Mesenchymal stem cell (in vitro differentiated cells and primary cell): ENCODE data around the gene CACNA1C.

ENCODE experiments used
- DNase-seq: peaks from one replicate; pipeline ENCODE4 v3.0.0-alpha.2; 2013
- H2AFZ ChIP-seq: one replicate; pipeline ENCODE4 v1.6.1; 2013; ENCODE audit warnings: low read depth, mild to moderate bottlenecking, control low read depth, inconsistent platforms, low read length, moderate library complexity
- H2AK5ac ChIP-seq: 2 replicates; pipeline ENCODE4 v1.6.1; 2013; ENCODE audit warnings: low read length, moderate library complexity, mild to moderate bottlenecking, inconsistent platforms; ENCODE audit not compliant: severe bottlenecking
- H2BK120ac ChIP-seq: one replicate; pipeline ENCODE4 v1.6.1; 2013; ENCODE audit warnings: low read depth, mild to moderate bottlenecking, inconsistent platforms, low read length, moderate library complexity
- H2BK12ac ChIP-seq, 2 experiments: one replicate each; pipeline ENCODE4 v1.6.1; 2013; ENCODE audit warnings: inconsistent platforms in 2 of 2, low read length in 2 of 2, mild to moderate bottlenecking in 2 of 2, moderate library complexity in 2 of 2, control low read depth in 1 of 2
- H2BK15ac ChIP-seq: one replicate; pipeline ENCODE4 v1.6.1; 2013; ENCODE audit warnings: mild to moderate bottlenecking, low read depth, inconsistent platforms; ENCODE audit not compliant: poor library complexity, severe bottlenecking
- H2BK5ac ChIP-seq: 2 replicates; pipeline ENCODE4 v1.6.1; 2013; ENCODE audit warnings: low read depth, mild to moderate bottlenecking, low read length, control low read depth, inconsistent platforms; ENCODE audit not compliant: poor library complexity, severe bottlenecking
- H3K14ac ChIP-seq, 2 experiments: one replicate each; pipeline ENCODE4 v1.6.1; 2013; ENCODE audit warnings: inconsistent platforms in 2 of 2, low read length in 2 of 2, control low read depth in 1 of 2, mild to moderate bottlenecking in 1 of 2, moderate library complexity in 1 of 2
- H3K18ac ChIP-seq, 2 experiments: one replicate each; pipeline ENCODE4 v1.6.1; 2013; ENCODE audit warnings: inconsistent platforms in 2 of 2, low read length in 2 of 2, control low read depth in 1 of 2, low read depth in 1 of 2, mild to moderate bottlenecking in 1 of 2
- H3K23ac ChIP-seq, 2 experiments: one replicate each; pipeline ENCODE4 v1.6.1; 2013; ENCODE audit warnings: inconsistent platforms in 2 of 2, low read length in 2 of 2, mild to moderate bottlenecking in 2 of 2, moderate library complexity in 2 of 2, control low read depth in 1 of 2
- H3K27ac ChIP-seq: 2 replicates; pipeline ENCODE4 v1.5.1; 2013; ENCODE audit warnings: mild to moderate bottlenecking, moderate library complexity, low read length, control low read depth, inconsistent platforms; ENCODE audit not compliant: poor library complexity, severe bottlenecking
- H3K27me3 ChIP-seq, 2 experiments: 2 replicates each; pipeline versions ENCODE4 v1.6.1 to v1.7.0; 2013; ENCODE audit warnings: low read length in 2 of 2, mild to moderate bottlenecking in 2 of 2, moderate library complexity in 2 of 2, control low read depth in 1 of 2, inconsistent platforms in 1 of 2; ENCODE audit not compliant: control insufficient read depth in 1 of 2, insufficient read depth in 1 of 2
- H3K36me3 ChIP-seq, 2 experiments: 2 replicates each; pipeline versions ENCODE4 v1.6.1 to v1.7.0; 2013; ENCODE audit warnings: low read length in 2 of 2, control low read depth in 1 of 2, inconsistent platforms in 1 of 2, low read depth in 1 of 2, mild to moderate bottlenecking in 1 of 2; ENCODE audit not compliant: insufficient read depth in 2 of 2, control insufficient read depth in 1 of 2
- H3K4ac ChIP-seq, 2 experiments: one replicate each; pipeline ENCODE4 v1.6.1; 2013; ENCODE audit warnings: inconsistent platforms in 2 of 2, low read length in 2 of 2, mild to moderate bottlenecking in 2 of 2, moderate library complexity in 2 of 2, control low read depth in 1 of 2, low read depth in 1 of 2
- H3K4me1 ChIP-seq: 2 replicates; pipeline ENCODE4 v1.6.1; 2013; ENCODE audit warnings: low read depth, low read length, control low read depth; ENCODE audit not compliant: control insufficient read depth, insufficient read depth
- H3K4me2 ChIP-seq: 2 replicates; pipeline ENCODE4 v1.6.1; 2013; ENCODE audit warnings: low read length, mild to moderate bottlenecking, inconsistent platforms; ENCODE audit not compliant: poor library complexity, severe bottlenecking
- H3K4me3 ChIP-seq, 2 experiments: 2 replicates each; pipeline versions ENCODE4 v1.5.1 to v1.7.0; 2013; ENCODE audit warnings: low read length in 2 of 2, mild to moderate bottlenecking in 2 of 2, control low read depth in 1 of 2, low read depth in 1 of 2; ENCODE audit not compliant: insufficient read depth in 1 of 2
- H3K79me1 ChIP-seq: replicated peaks from 2 replicates; pipeline ENCODE4 v1.6.1; 2013; ENCODE audit warnings: mild to moderate bottlenecking, control low read depth, low read length, inconsistent platforms; ENCODE audit not compliant: poor library complexity, severe bottlenecking
- H3K9ac ChIP-seq: 2 replicates; pipeline ENCODE4 v1.7.0; 2013; ENCODE audit warnings: mild to moderate bottlenecking, low read length, moderate library complexity
- H3K9me3 ChIP-seq: 2 replicates; pipeline ENCODE4 v1.7.0; 2013; ENCODE audit warnings: mild to moderate bottlenecking, low read length; ENCODE audit not compliant: control insufficient read depth
- H4K8ac ChIP-seq: one replicate; pipeline ENCODE4 v1.6.1; 2013; ENCODE audit warnings: inconsistent platforms, mild to moderate bottlenecking, low read length, moderate library complexity
- H4K91ac ChIP-seq: one replicate; pipeline ENCODE4 v1.6.1; 2013; ENCODE audit warnings: mild to moderate bottlenecking, low read length, inconsistent platforms
- WGBS: methylation state at CpG from one replicate; pipeline ENCODE4 v1.1.7; 2013; ENCODE audit warnings: mixed read lengths; 5-methylcytosine and 5-hydroxymethylcytosine counted together

The CACNA1C gene

GRCh38 chr12:2451025-2451424, 398.2 kb downstream of the CACNA1C start:
- H4K8ac ChIP-seq, result no peak overlapping the region
- H3K36me3 ChIP-seq, result peaks cover 0 to 11% of the 10 kb centered on the region in 2 experiments
- H3K27me3 ChIP-seq, result no peaks in the 10 kb centered on the region
- no peak for DNase-seq
- H3K9ac ChIP-seq, result no peak overlapping the region
- H2BK5ac ChIP-seq, result no peak overlapping the region
- H2BK12ac ChIP-seq, result no peak overlapping the region
- no peak overlapping the region for H3K4me3 ChIP-seq
- no peaks in the 10 kb centered on the region for H3K9me3 ChIP-seq
- no peak overlapping the region for H3K4me2 ChIP-seq
- H2BK120ac ChIP-seq, result no peak overlapping the region
- H4K91ac ChIP-seq, result no peak overlapping the region
- H2BK15ac ChIP-seq, result no peak overlapping the region
- no peak overlapping the region for H3K18ac ChIP-seq
- no peak overlapping the region for H3K4ac ChIP-seq
- no peaks in the 10 kb centered on the region for H3K4me1 ChIP-seq
- no peak overlapping the region for H3K14ac ChIP-seq
- H2AFZ ChIP-seq, result no peak overlapping the region
- WGBS, result 62% methylated on average over 4 of the region's 4 CpGs
- no peak overlapping the region for H3K23ac ChIP-seq
- H3K79me1 ChIP-seq, result no peaks in the 10 kb centered on the region
- no peak overlapping the region for H2AK5ac ChIP-seq
- H3K27ac ChIP-seq, result no peak overlapping the region

- no peak overlapping the region for H3K4me3 ChIP-seq
- H3K4me1 ChIP-seq, result no peaks in the 10 kb centered on the region
- H2BK15ac ChIP-seq, result no peak overlapping the region
- no peak overlapping the region for H2AK5ac ChIP-seq
- 88% methylated on average over 4 of the region's 5 CpGs for WGBS
- H3K14ac ChIP-seq, result no peak overlapping the region
- no peak for DNase-seq
- no peaks in the 10 kb centered on the region for H3K79me1 ChIP-seq
- peaks cover 0 to 11% of the 10 kb centered on the region in 2 experiments for H3K36me3 ChIP-seq
- no peak overlapping the region for H2BK12ac ChIP-seq
- H3K18ac ChIP-seq, result no peak overlapping the region
- no peaks in the 10 kb centered on the region for H3K27me3 ChIP-seq
- H3K27ac ChIP-seq, result no peak overlapping the region
- H3K4ac ChIP-seq, result no peak overlapping the region
- H4K8ac ChIP-seq, result no peak overlapping the region
- no peak overlapping the region for H3K23ac ChIP-seq
- H3K9me3 ChIP-seq, result no peaks in the 10 kb centered on the region
- no peak overlapping the region for H3K9ac ChIP-seq
- H3K4me2 ChIP-seq, result no peak overlapping the region
- no peak overlapping the region for H2AFZ ChIP-seq
- H2BK5ac ChIP-seq, result no peak overlapping the region
- H4K91ac ChIP-seq, result no peak overlapping the region
- H2BK120ac ChIP-seq, result no peak overlapping the region
These were observed 398.7 kb downstream of the CACNA1C start for GRCh38 chr12:2451497-2451896.

GRCh38 chr12:2453076-2453760, 400.4 kb downstream of the CACNA1C start:
- no peak overlapping the region for H3K4ac ChIP-seq
- H3K14ac ChIP-seq, result no peak overlapping the region
- H3K23ac ChIP-seq, result no peak overlapping the region
- H2BK120ac ChIP-seq, result no peak overlapping the region
- H3K79me1 ChIP-seq, result no peaks in the 10 kb centered on the region
- no peak overlapping the region for H2AFZ ChIP-seq
- H3K27me3 ChIP-seq, result no peaks in the 10 kb centered on the region
- no peak overlapping the region for H3K4me2 ChIP-seq
- 85% methylated on average over 15 of the region's 15 CpGs for WGBS
- peak overlapping the region; percentile 44 for H3K9ac ChIP-seq
- no peak overlapping the region for H4K91ac ChIP-seq
- H2AK5ac ChIP-seq, result no peak overlapping the region
- H4K8ac ChIP-seq, result no peak overlapping the region
- peak overlapping the region; percentile 33 for H2BK15ac ChIP-seq
- no peaks in the 10 kb centered on the region for H3K4me1 ChIP-seq
- H3K27ac ChIP-seq, result no peak overlapping the region
- no peak overlapping the region for H2BK5ac ChIP-seq
- no peak overlapping the region for H3K18ac ChIP-seq
- no peaks in the 10 kb centered on the region for H3K9me3 ChIP-seq
- peak overlapping the region in 1 of 2 experiments; percentile 43 for H3K4me3 ChIP-seq
- peaks cover 0 to 19% of the 10 kb centered on the region in 2 experiments for H3K36me3 ChIP-seq
- DNase-seq, result no peak
- H2BK12ac ChIP-seq, result no peak overlapping the region

GRCh38 chr12:2453761-2454090, 400.9 kb downstream of the CACNA1C start:
- no peak overlapping the region for H3K23ac ChIP-seq
- no peak overlapping the region for H3K27ac ChIP-seq
- H4K8ac ChIP-seq, result no peak overlapping the region
- H3K4me3 ChIP-seq, result peak overlapping the region in 1 of 2 experiments; percentile 19
- H3K18ac ChIP-seq, result no peak overlapping the region
- no peak overlapping the region for H2AFZ ChIP-seq
- no peaks in the 10 kb centered on the region for H3K9me3 ChIP-seq
- H2BK120ac ChIP-seq, result no peak overlapping the region
- no peak overlapping the region for H3K4me2 ChIP-seq
- H3K27me3 ChIP-seq, result no peaks in the 10 kb centered on the region
- H3K79me1 ChIP-seq, result no peaks in the 10 kb centered on the region
- DNase-seq, result no peak
- H2BK12ac ChIP-seq, result no peak overlapping the region
- H4K91ac ChIP-seq, result no peak overlapping the region
- peak overlapping the region; percentile 19 for H3K9ac ChIP-seq
- H3K4me1 ChIP-seq, result no peaks in the 10 kb centered on the region
- no peak overlapping the region for H3K4ac ChIP-seq
- peaks cover 0 to 25% of the 10 kb centered on the region in 2 experiments for H3K36me3 ChIP-seq
- H2BK5ac ChIP-seq, result no peak overlapping the region
- H2AK5ac ChIP-seq, result no peak overlapping the region
- no peak overlapping the region for H2BK15ac ChIP-seq
- H3K14ac ChIP-seq, result no peak overlapping the region
